ENCODE results near the gene BCAS1. TPM values are rescaled to one million over a fixed set of nuclear protein-coding genes. Genes with fewer than 3 reads are reported as not detected.

The BCAS1 gene
- total and polyA plus RNA-seq, 2 donors from 2014 or later = 1.1 to 4.8 TPM

DNA sequence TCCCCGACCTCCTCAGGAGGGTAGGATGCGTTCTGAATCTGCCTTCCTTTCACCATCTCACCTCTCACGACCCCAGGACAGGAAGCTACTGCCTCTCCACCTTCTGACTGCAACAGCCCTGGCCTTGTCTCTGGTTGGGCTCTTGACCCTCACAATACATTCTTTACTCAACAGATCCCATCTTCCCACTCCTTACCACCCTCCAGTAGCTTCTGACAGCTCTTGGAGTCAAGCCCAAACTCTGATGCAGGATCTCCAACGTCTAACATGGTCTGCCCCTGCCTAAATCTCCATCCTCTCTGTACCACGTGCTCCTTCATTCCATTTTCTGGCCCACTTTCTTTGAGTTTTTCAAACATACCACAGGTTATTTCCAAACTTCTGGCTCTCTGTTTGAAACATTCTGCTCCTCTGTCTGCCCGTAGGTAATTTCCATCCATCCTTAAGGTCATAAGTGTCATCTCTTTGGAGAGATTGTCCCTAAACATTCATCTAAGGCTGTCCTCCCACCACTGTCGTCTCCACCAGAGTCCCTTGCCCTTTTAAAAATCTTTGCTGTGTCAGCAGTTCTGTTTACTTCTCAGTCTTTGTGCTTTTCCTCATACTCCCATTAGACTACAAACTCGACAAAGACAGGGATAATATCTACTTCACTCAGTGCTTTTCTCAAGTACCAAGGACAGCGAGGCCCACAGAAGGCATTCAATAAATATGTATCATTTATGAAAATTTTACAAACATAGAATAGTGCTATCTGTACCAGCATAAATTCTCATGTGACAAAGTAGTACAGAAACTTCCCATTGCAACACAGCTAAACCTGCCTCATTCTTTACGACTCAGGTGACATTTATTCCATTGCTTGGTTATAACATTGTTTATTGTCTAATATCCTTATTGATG, 73.6 kb downstream of the BCAS1 start:
- H3K9me3 ChIP-seq (ENCODE audit: control insufficient read depth in 2 of 3, insufficient read depth in 1 of 3, low read length in 3 of 3) = peaks cover 0 to 11% (median 0%) of the 10 kb centered on the region in 3 donors
- no peak overlapping the region for H3K27ac ChIP-seq (ENCODE audit: low read depth in 2 of 2, low read length in 2 of 2)
- no peak for DNase-seq
- H3K4me1 ChIP-seq (ENCODE audit: control insufficient read depth in 2 of 3, insufficient read depth in 2 of 3, low read depth in 1 of 3, low read length in 3 of 3) = no peaks in the 10 kb centered on the region
- H3K4me3 ChIP-seq (ENCODE audit: low read length in 3 of 3) = no peak overlapping the region
- intact Hi-C loops (cut with DNase I) = no loop called here
- no peak overlapping the region for H3K9ac ChIP-seq (ENCODE audit: low read length in 3 of 3)
- H3K36me3 ChIP-seq (ENCODE audit: control insufficient read depth in 2 of 3, insufficient read depth in 3 of 3, low read length in 3 of 3) = no peaks in the 10 kb centered on the region
- TF ChIP-seq, protein P1, sequence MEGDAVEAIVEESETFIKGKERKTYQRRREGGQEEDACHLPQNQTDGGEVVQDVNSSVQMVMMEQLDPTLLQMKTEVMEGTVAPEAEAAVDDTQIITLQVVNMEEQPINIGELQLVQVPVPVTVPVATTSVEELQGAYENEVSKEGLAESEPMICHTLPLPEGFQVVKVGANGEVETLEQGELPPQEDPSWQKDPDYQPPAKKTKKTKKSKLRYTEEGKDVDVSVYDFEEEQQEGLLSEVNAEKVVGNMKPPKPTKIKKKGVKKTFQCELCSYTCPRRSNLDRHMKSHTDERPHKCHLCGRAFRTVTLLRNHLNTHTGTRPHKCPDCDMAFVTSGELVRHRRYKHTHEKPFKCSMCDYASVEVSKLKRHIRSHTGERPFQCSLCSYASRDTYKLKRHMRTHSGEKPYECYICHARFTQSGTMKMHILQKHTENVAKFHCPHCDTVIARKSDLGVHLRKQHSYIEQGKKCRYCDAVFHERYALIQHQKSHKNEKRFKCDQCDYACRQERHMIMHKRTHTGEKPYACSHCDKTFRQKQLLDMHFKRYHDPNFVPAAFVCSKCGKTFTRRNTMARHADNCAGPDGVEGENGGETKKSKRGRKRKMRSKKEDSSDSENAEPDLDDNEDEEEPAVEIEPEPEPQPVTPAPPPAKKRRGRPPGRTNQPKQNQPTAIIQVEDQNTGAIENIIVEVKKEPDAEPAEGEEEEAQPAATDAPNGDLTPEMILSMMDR (IDR thresholded peaks at IDR 0.05; ENCODE audit: borderline replicate concordance, extremely low read depth, insufficient read depth) = no peak
- no peaks in the 10 kb centered on the region for H3K27me3 ChIP-seq (ENCODE audit: control insufficient read depth, insufficient read depth, low read length)
- no peak for FAIRE-seq

DNA sequence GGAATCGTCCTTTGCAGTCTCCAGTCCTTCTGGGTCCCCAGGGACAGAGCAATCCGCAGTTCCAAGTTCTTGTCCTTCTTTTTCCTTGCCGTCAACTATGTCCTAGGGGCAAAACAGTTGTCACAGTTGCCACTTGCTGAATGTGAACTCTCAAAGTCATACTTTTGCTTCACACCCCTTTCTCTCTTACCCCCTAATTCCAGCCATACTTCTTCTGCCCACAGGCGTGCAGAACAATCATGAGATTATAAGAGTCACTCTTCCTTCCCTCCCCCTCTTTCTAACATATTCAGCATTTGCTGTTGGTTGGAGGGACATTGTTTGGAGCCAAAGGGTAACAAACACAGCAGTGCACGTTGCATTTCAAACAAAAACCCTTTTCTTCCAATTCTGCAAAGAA, 74.4 kb downstream of the BCAS1 start:
- no peak for FAIRE-seq
- H3K36me3 ChIP-seq (ENCODE audit: control insufficient read depth in 2 of 3, insufficient read depth in 3 of 3, low read length in 3 of 3) = no peaks in the 10 kb centered on the region
- H3K4me1 ChIP-seq (ENCODE audit: control insufficient read depth in 2 of 3, insufficient read depth in 2 of 3, low read depth in 1 of 3, low read length in 3 of 3) = no peaks in the 10 kb centered on the region
- H3K27me3 ChIP-seq (ENCODE audit: control insufficient read depth, insufficient read depth, low read length) = no peaks in the 10 kb centered on the region
- TF ChIP-seq, protein P1 (IDR thresholded peaks at IDR 0.05; ENCODE audit: borderline replicate concordance, extremely low read depth, insufficient read depth) = no peak
- peaks cover 0 to 2% (median 0%) of the 10 kb centered on the region in 3 donors for H3K9me3 ChIP-seq (ENCODE audit: control insufficient read depth in 2 of 3, insufficient read depth in 1 of 3, low read length in 3 of 3)
- H3K27ac ChIP-seq (ENCODE audit: low read depth in 2 of 2, low read length in 2 of 2) = no peak overlapping the region
- no peak overlapping the region for H3K9ac ChIP-seq (ENCODE audit: low read length in 3 of 3)
- intact Hi-C loops (cut with DNase I) = no loop called here
- no peak for DNase-seq
- no peak overlapping the region for H3K4me3 ChIP-seq (ENCODE audit: low read length in 3 of 3)

DNA sequence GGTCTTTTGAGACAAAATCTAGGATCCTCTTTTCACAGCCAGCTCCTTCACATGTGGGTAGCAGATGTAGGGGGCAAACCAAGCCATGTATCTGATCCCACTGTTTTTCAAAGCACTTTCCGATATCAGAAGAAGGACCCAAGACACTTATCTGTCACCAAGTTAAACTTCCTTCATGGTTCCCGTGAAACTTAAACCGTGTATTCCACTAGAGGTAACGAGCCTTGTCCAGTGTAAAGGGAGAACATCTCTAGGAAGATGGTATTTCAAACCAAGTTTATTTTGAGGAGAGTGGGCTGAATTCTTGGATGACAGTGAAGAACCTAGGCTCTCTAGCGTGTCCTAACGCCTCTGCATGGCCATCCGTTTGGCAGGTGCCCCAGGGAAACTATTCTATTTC, 76.3 kb downstream of the BCAS1 start:
- Histone ChIP-seq H3K4me3 (ENCODE audit: low read length in 3 of 3) (no peak overlapping the region), H3K9me3 (ENCODE audit: control insufficient read depth in 2 of 3, insufficient read depth in 1 of 3, low read length in 3 of 3) (no peaks in the 10 kb centered on the region), H3K36me3 (ENCODE audit: control insufficient read depth in 2 of 3, insufficient read depth in 3 of 3, low read length in 3 of 3) (no peaks in the 10 kb centered on the region), H3K27me3 (ENCODE audit: control insufficient read depth, insufficient read depth, low read length) (no peaks in the 10 kb centered on the region), H3K9ac (ENCODE audit: low read length in 3 of 3) (no peak overlapping the region), H3K27ac (ENCODE audit: low read depth in 2 of 2, low read length in 2 of 2) (no peak overlapping the region), H3K4me1 (ENCODE audit: control insufficient read depth in 2 of 3, insufficient read depth in 2 of 3, low read depth in 1 of 3, low read length in 3 of 3) (no peaks in the 10 kb centered on the region)
- FAIRE-seq (no peak), DNase-seq (peak in 2 of 5 donors; percentile 54 to 60)
- intact Hi-C loops (cut with DNase I) = no loop called here
- TF ChIP-seq, protein P1 (IDR thresholded peaks at IDR 0.05; ENCODE audit: borderline replicate concordance, extremely low read depth, insufficient read depth) = no peak
